Endothelial cell of hepatic sinusoid (primary cell): ENCODE data around the gene IGSF6.
"Not testable (repeated sequence)": the region's sequence is repeated elsewhere in the genome, so short reads cannot be mapped to it uniquely, and the experiment has no call there.

ENCODE experiments used
- in situ Hi-C: cut with HindIII; loops from 2 replicates; pipeline ENCODE4 v1.10.0; 2017; ENCODE audit warnings: low sequenced_read_pairs

IGSF6 gene, protein sequence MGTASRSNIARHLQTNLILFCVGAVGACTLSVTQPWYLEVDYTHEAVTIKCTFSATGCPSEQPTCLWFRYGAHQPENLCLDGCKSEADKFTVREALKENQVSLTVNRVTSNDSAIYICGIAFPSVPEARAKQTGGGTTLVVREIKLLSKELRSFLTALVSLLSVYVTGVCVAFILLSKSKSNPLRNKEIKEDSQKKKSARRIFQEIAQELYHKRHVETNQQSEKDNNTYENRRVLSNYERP

DNA sequence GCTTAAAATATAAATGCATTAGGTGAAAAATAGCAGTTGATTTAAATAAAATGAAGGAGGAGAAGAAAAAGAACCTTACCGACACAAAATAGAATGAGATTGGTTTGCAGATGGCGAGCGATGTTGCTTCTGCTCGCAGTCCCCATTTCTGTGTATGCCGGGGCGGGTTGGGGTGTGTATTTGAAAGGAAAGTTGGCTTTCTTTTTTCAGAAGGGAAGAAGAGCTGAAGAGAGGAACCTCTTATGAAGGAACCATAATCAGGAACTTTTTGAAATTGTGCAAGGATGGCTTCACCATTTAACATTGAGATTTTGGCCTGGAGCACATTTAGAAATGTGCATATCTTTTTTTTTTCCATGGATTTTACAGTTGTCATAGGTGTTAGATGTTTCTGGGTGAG is at the start of gene IGSF6:
TSS of gene IGSF6 (minus strand) at position 156 of the 400 bp plus-strand sequence. CDS start at position 146, 10 bp downstream.
- in situ Hi-C loops = no loop called here

DNA sequence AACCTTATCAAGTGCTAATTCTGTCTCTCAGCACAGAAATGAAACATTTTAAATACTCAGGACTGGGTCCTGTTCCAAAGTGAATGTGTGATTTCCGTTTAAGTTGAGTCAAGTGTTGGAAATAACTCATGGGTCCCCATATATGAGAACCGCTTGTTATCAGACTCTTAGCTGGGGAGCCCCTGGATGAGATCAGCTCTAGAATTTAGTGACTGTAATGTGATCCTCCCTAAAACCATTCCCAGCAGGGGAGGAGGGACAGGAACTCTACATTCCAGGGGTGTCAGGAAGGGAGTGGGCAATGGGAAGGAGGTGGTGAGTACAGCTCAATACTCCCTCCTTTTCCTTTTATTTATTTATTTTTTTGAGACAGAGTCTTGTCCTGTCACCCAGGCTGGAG is 48.9 kb upstream of the IGSF6 start:
- in situ Hi-C loops = no loop called here

DNA sequence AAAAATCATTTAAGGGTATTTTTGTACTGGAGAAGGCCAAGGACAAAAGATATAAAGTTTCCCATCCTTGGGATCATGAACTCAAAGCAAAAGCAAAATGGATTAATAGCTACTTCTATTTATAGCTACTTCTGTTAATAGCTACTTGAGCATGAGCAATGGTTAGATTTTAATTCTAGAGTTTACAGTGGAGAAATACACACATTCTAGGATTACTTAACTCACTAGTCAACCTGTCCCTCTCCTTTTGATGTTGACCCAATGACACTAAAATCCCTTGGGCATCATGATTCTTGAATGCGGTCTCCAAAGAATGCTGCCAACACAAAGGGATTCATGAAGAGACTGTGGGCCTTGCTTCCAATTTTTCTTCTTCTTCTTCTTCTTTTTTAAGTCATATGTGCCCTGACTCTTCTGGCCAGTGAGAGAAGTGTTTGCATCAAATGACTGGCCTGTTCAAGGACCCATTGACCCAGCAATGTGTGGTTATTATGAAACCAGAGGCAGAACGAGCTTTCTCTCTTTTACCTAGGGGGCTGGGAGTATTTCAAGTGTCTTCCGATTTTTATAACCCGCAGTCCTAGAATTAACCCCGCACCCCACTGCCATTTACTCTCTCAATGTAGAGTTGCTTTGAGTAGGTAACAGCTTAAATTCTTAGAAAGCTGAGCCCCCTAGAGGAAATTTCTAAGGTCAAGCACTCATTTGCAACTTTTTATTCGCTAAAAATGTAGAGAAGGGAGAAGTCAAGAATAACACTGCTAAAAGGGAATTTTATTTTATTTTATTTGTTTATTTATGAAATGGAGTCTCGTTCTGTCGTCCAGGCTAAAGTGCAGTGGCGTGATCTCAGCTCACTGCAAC is 46.0 kb upstream of the IGSF6 start:
- in situ Hi-C loops = no loop called here

DNA sequence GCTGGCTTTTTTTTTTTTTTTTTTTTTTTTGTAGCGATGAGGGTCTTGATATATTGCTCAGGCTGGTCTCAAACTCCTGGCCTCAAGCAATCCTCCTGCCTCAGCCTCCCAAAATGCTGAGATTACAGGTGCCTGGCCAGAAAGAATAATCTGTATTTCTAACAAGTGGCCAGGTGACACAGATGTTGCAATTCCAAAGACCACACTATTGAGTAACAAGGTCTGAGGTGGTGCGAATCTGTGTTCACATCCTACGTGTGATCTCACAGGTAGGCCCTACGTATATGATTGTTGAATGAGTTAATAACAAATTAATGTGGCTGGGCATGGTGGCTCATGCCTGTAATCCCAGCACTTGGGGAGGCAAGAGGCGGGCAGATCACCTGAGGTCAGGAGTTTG is 44.6 kb upstream of the IGSF6 start:
- in situ Hi-C loops = no loop called here

DNA sequence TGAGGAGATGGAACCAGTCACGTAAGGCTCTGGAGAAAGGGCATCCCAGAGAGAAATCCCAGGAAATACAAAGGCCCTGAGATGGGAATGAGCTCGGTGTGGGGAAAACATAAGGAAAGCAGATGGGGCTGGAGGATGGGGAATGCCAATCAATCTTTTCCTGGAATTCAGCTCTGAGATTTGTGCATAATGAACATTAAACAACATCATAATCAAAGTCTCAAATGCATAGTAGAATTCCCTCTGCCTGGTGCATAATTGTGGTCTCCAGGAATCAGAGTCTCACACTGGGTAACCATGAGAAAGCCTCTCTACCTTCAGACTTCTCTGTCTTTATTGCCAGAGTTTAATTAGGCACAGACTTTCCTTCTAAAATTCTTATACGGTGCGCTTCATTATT is 42.2 kb upstream of the IGSF6 start:
- in situ Hi-C loops = no loop called here

DNA sequence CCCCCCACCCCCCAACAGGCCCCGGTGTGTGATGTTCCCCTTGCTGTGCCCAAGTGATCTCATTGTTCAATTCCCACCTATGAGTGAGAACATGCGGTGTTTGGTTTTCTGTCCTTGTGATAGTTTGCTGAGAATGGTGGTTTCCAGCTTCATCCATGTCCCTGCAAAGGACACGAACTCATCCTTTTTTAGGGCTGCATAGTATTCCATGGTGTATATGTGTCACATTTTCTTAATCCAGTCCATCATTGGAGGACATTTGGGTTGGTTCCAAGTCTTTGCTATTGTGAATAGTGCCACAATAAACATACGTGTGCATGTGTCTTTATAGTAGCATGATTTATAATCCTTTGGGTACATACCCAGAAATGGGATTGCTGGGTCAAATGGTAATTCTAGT is 38.6 kb upstream of the IGSF6 start:
- in situ Hi-C loops = not testable (repeated sequence)

DNA sequence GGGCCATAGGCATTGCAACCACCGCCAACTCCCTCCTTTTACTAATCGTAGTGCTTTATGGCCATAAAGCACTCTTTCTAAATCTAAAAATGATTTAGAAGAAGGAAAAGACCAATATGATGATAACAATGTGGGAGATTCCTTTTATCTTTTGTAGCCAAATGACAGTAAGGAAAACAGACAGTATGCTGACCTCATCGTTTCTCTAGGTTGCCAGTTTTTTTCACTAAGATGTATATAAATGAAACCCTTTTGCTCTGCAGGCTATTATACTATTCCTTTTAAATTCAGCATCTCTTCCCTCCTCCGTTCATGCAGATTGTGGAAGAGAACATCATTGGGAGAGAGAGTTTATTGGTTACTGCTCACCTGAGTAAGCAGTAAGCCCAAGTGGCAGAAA is 36.7 kb upstream of the IGSF6 start:
- in situ Hi-C loops = no loop called here

DNA sequence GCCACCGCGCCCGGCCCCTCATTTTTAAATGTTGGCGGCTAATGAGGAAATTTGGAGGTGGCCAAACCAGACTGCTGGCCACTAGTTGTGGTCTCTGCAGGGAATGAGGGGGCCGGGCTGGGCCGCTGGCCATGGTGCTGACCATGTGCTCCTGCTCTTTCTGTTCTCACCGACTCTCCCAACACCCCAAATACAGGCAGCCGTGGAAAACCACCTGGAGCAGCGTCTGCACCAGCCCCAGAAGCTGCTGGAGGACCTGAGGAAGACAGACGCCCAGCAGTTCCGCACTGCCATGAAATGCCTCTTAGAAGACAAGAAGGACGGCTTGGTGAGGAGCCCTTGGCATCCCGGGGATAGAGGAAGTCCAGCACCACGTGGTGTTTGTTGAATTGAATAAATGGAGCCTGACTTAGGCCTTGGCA is 32.6 kb upstream of the IGSF6 start:
- in situ Hi-C loops = no loop called here

DNA sequence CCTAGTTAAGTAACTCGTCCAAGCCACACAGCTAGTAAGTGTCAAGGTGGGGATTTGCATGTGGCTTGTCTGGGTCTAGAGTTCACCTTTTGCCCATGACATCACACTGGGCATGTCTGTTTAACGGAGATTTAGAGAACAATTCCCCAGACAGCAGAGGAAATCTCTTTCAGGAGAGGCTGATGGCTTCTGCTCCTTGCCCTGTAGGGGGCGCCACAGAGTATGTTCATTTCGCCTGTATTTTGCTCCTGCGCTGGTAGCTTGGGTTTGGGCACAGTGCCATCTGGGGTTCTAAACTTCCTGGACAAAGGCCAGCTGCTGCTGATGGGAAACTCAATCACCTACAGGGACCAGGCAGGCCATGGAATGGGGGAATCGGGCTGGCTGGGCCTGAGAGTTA is 31.8 kb upstream of the IGSF6 start:
- in situ Hi-C loops = no loop called here

DNA sequence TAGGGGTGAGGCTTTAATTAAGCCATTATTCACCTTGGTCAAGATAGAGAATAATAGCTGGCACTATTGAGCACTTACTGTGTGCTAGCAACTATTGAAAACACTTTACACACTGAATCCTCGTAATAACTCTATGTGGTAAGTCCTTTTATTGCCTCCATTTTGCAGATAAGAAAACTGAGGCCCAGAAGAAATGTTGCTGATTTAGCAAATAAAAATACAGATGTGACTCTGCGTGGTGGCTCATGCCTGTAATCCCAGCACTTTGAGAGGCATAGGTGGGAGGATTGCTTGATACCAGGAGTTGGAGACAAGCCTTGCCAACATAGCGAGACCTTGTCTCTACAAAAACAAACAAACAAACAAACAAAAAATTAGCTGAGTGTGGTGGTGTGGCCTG is 30.8 kb upstream of the IGSF6 start:
- in situ Hi-C loops = no loop called here

DNA sequence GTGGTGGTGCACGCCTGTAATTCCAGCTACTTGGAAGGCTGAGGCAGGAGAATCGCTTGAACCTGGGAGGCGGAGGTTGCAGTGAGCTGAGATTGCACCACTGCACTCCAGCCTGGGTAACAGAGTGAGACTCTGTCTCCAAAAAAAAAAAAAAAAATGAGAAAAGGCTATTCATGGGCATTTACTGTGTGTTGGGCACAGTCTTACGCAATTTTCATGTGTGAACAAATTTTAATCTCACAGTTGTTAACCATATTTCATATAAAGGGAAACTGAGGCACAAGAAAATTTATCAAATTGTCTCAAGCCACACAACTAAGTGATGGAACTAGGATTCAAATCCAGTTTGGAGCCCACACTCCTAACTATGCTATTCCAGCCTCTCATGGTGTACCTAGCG is 28.3 kb upstream of the IGSF6 start:
- in situ Hi-C loops = not testable (repeated sequence)

DNA sequence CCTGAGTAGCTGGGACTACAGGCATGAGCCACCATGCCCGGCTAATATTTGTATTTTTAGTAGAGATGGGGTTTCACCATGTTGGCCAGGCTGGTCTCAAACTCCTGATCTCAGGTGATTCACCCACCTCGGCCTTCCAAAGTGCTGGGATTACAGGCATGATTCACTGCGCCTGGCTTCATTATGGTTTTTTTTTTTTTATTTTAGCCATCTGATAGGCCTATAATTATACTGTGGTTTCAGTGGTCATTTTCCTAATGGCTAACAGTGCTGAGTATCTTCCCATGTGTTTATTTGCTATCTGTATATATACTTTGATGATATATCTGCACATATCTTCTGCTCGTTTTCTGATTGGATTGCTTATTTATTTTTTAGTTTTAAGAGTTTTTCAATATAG is 22.0 kb upstream of the IGSF6 start:
- in situ Hi-C loops = not testable (repeated sequence)

DNA sequence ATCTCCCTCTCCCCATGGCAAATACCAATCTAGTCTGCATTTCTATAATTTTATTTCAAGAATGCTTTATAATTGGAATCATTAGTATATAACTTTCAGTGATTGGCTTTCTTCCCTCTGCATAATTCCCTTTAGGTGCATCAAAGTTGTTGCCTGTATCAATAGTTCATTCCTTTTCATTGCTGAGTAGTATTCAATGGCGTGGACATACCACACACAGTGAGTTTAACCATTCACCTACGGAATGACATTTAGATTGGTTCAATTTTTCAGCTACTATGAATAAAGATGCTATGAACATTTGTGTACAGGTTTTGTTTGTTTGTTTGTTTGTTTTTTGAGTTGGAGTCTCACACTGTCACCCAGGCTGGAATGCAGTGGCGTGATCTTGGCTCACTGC is 21.1 kb upstream of the IGSF6 start:
- in situ Hi-C loops = no loop called here

DNA sequence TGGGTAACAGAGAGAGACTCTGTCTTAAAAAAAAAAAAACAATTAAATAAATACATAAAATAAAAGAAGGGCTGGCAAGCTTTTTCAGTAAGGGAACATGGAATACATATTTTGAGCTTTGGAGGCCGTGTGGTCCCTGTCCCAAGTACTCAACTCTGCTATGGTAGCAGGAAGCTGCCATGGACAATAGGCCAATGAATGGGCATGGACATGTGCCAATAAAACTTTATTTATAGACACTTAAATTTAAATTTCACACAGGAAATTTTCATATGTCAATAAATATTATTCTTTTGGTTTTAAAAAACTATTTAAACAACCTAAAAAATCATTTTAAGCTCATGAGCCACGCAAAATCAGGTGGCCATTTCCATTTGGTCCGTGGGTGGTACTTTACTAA is 15.2 kb upstream of the IGSF6 start:
- in situ Hi-C loops = no loop called here

DNA sequence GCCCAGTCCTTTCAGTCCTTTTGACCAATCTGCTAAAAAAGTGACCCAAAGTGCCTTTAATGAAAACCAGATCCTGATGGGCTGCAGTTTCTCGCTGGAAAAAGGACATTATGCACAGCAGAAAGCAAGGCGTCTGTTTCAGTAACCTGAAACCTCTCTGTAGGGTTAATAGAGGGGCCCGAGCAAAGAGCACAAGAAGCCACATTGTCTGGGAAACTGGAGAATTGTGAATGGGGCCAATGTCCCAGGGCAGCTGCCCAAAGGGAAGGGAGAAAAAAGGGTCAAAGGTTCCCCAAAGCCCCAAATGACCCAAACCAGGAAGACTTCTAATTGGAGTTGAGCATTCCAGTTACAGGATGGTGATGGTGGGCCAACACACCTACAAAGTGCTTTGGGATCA is 14.4 kb upstream of the IGSF6 start:
- in situ Hi-C loops = no loop called here

DNA sequence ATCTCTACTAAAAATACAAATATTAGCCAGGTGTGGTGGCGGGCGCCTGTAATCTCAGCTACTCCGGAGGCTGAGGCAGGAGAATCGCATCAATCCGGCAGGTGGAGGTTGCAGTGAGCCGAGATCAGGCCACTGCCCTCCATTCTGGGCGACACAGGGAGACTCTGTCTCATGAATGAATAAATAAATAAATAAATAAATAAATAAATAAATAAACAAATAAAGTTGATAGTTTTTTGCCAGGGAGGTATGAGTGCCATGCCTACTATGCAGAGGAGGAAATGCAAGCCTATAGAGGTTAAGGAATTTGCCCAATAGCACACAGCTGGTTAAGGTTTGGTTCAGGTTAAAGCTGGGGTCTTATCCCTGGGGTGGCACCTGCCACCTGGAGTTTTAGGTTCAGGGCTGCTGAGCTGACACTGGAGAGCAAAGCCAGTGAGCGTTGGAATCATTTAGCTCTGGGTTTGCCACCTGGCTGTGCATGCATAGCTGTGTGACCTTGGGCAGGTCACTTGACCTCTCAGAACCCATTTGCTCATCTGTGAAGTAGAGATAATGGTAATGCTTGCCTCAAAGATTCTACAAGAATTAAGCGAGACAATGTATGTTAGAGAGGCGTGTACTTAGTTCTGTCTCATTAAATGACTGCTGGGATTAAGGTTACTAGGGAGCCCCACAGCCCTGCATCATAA is 12.5 kb upstream of the IGSF6 start:
- in situ Hi-C loops = no loop called here

DNA sequence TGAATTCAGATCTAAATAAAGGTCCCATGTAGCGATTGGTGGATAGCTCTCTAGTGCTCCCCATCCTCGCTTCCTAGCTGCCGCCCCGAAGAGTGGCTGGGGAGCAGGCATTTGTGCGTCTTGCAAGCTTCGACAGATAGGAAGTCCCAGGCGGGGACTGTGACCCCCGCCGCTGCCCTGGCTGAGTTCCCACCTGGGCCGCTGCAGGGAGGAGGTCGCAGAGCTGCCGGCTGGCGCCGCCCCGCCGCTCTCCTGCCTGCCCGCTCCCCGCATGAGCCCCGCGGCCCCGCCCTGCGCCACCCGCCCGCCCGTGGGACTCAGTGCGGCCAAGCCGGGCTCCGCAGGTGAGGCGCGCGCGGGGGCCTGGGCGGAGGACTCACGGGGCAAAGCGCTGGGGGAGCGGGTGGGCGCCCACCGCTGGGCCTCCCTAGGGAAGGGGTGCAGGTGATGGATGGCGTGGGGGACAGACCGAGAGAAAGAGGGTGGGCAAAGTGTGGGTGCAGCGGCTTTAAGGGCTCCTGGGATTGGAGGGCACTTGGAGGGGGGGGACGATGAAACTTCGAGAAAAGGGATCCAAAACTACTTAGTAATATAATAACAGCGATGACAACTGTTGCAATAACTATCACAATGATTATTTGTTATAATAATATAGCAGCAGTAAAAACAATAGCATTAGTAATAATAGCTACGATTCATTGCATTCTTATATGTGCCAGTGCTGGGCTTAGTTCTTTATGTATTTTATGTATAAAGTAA is 11.7 kb upstream of the IGSF6 start, which contains the start of gene OTOA:
TSS of gene OTOA (plus strand) at position 80 of the 759 bp plus-strand sequence. CDS start 14,547 bp downstream, outside the sequence.
- in situ Hi-C loops = no loop called here

DNA sequence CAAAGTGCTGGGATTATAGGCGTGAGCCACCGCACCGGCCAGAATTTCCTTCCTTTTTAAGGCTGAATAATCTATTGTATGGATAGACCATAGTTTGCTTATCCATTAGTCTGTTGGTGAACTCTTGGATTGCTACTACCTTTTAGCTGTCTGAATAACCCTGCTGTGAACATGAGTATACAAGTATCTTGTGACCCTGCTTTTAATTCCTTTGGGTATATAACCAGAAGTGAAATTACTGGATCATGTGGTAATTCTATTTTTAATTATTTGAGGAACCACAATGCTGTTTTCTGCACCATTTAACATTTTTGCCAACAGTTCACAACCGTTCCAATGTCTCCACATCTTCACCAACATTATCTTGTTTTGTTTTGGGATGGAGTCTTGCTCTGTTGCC is 6.7 kb upstream of the IGSF6 start:
- in situ Hi-C loops = no loop called here

DNA sequence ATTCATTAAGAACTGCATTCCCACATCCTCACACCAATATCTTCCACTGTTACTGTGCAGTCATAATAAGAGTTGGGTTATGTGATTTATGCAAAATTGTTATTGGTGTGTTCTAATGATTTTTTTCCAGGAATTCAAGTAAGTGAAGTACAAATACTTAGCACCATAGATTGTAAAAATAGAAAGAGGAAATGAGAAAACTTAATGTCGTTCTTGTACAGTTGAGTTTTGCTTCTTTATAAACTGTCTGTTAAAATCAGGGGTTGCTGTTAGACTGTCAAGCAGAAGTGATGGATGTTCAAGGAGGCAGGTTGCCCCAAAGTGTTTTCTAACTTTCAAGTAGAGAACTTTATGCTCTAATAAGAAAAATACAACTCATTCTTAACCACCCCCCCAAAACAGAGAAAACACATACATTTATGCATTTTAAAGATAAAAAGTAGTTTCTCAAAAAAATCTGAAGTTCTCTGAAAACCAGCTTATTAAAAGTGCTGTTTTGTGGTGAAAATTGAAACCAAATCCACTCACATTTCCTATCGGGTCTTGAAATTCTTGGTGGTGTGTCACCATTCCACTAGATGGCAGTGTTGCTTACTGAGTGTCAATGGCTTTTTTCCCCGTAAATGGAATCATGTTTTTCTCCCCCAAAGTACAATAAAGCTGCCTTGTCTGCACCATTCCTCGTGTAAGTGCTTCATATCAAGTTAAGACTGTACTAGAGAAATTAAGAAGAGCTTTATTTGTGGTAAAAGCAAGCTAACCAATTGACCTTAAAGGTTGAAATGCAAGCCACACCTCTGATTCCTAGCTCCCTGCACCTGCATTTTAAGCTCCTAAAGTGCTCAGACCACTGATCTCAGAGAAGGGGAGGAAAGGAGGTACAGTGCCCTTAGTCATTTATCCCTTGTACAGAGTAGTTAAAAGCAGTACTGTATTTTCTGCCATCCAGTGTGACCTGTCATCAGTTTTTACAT is 4.7 kb upstream of the IGSF6 start:
- in situ Hi-C loops = no loop called here

DNA sequence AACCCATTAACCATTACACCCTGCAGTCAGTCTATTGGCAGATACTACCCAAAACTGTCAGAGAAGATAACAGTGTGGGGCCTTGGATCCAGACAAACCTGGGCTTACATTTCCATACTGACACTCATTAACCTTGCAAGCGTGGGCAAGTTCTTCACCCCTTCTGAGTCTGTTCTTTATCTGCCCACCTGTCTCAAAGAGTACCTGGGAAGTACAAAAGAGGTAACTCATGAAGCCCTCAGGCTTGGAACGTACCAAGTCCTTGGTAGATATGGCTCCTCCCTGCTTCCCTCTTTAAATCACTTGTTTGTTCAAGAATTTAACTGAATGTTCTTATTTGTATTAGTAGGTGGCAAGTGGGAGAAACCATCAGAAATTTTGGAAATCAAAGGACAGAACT is 2.5 kb upstream of the IGSF6 start:
- in situ Hi-C loops = no loop called here
